ENCODE data around the gene XIAP. TPM values are rescaled to one million over a fixed set of nuclear protein-coding genes. Genes with fewer than 3 reads are reported as not detected.
"Not testable (repeated sequence)": the region's sequence is repeated elsewhere in the genome, so short reads cannot be mapped to it uniquely, and the experiment has no call there.

XIAP gene
- total RNA-seq, 8 experiments from 2014 or later = 27.4 to 66.2 (median 38.7) TPM

- H3K27ac ChIP-seq; ATAC-seq (replicated peaks in 6 of 8); H3K4me1 ChIP-seq (replicated peaks in 1 of 2); in situ Hi-C loops (cut with MboI; ENCODE audit: low pct_unique_long_range_greater_than_20kb in 2 of 9, low sequenced_read_pairs in 9 of 9, unreplicated experiment in 9 of 9); H3K4me3 ChIP-seq: not testable (repeated sequence)
- 20 to 40% methylated on average over 1 to 2 of the region's 2 CpGs; no CpG with 5 or more reads in 8 of the 10 experiments for WGBS, 10 experiments
Measured at GRCh38 chrX:123932055-123932454, 72.2 kb downstream of the XIAP start.

GRCh38 chrX:123943074-123943473, 83.2 kb downstream of the XIAP start:
- no peak overlapping the region for H3K4me3 ChIP-seq
- ATAC-seq (replicated peaks in 6 of 8) = no peak
- 17 to 88% (median 70%) methylated on average over 1 of the region's 1 CpG; no CpG with 5 or more reads in 5 of the 10 experiments for WGBS, 10 experiments
- no peaks in the 10 kb centered on the region for H3K4me1 ChIP-seq (replicated peaks in 1 of 2)
- in situ Hi-C loops (cut with MboI; ENCODE audit: low pct_unique_long_range_greater_than_20kb in 2 of 9, low sequenced_read_pairs in 9 of 9, unreplicated experiment in 9 of 9) = no loop called here
- H3K27ac ChIP-seq = no peak overlapping the region

- H3K4me3 ChIP-seq = no peak overlapping the region
- no peak overlapping the region for H3K27ac ChIP-seq
- in situ Hi-C loops (cut with MboI; ENCODE audit: low pct_unique_long_range_greater_than_20kb in 2 of 9, low sequenced_read_pairs in 9 of 9, unreplicated experiment in 9 of 9) = no loop called here
- no peaks in the 10 kb centered on the region for H3K4me1 ChIP-seq (replicated peaks in 1 of 2)
- ATAC-seq (replicated peaks in 6 of 8) = peak in 2 of 8 experiments; percentile 42 to 56
- 0 to 83% (median 56%) methylated on average over 1 to 2 of the region's 2 CpGs; no CpG with 5 or more reads in 4 of the 10 experiments for WGBS, 10 experiments
Measured at GRCh38 chrX:123943488-123943887, 83.6 kb downstream of the XIAP start.

- Histone ChIP-seq H3K4me1 (replicated peaks in 1 of 2) (no peaks in the 10 kb centered on the region), H3K27ac (no peak overlapping the region), H3K4me3 (no peak overlapping the region)
- in situ Hi-C loops (cut with MboI; ENCODE audit: low pct_unique_long_range_greater_than_20kb in 2 of 9, low sequenced_read_pairs in 9 of 9, unreplicated experiment in 9 of 9) = no loop called here
- 87 to 100% (median 92%) methylated on average over 1 to 2 of the region's 2 CpGs; no CpG with 5 or more reads in 7 of the 10 experiments for WGBS, 10 experiments
- ATAC-seq (replicated peaks in 6 of 8) = no peak
Measured at GRCh38 chrX:123949846-123950245, 90.0 kb downstream of the XIAP start.

- WGBS, 10 experiments = 0 to 23% (median 1%) methylated on average over 1 to 21 of the region's 35 CpGs; no CpG with 5 or more reads in 3 of the 10 experiments
- H3K27ac ChIP-seq = peak overlapping the region; percentile 87 to 88
- peak overlapping the region; percentile 43 to 98 (median 91) for H3K4me3 ChIP-seq
- no peaks in the 10 kb centered on the region for H3K4me1 ChIP-seq (replicated peaks in 1 of 2)
- no peak for ATAC-seq (replicated peaks in 6 of 8)
- in situ Hi-C loops (cut with MboI; ENCODE audit: low pct_unique_long_range_greater_than_20kb in 2 of 9, low sequenced_read_pairs in 9 of 9, unreplicated experiment in 9 of 9) = no loop called here
Measured at GRCh38 chrX:123959281-123960063, 99.6 kb downstream of the XIAP start.

- in situ Hi-C loops (cut with MboI; ENCODE audit: low pct_unique_long_range_greater_than_20kb in 2 of 9, low sequenced_read_pairs in 9 of 9, unreplicated experiment in 9 of 9) = no loop called here
- WGBS, 10 experiments = no CpG with 5 or more reads among the region's 13 CpGs
- H3K27ac ChIP-seq = peak overlapping the region; percentile 97 to 100
- peak overlapping the region; percentile 47 to 98 (median 91) for H3K4me3 ChIP-seq
- H3K4me1 ChIP-seq (replicated peaks in 1 of 2) = no peaks in the 10 kb centered on the region
- no peak for ATAC-seq (replicated peaks in 6 of 8)
Measured at GRCh38 chrX:123960956-123961267, 101.1 kb downstream of the XIAP start.

- Histone ChIP-seq H3K4me1 (replicated peaks in 1 of 2) (no peaks in the 10 kb centered on the region), H3K4me3 (peak within 1 kb of the TSS; percentile 47 to 98 (median 91)), H3K27ac (peak within 1 kb of the TSS; percentile 97 to 100)
- in situ Hi-C loops (cut with MboI; ENCODE audit: low pct_unique_long_range_greater_than_20kb in 2 of 9, low sequenced_read_pairs in 9 of 9, unreplicated experiment in 9 of 9) = no loop called here
- ATAC-seq (replicated peaks in 6 of 8) = peak; percentile 13 to 61 (median 44)
- no CpG with 5 or more reads among the region's 38 CpGs for WGBS, 10 experiments
Measured at GRCh38 chrX:123961268-123962005, 101.6 kb downstream of the XIAP start, which contains the start of gene STAG2. TSS of gene STAG2 (plus strand) at chrX:123961706. CDS start at chrX:124022628, 60,922 bp downstream.

GRCh38 chrX:123962006-123962467, 102.2 kb downstream of the XIAP start:
- WGBS, 10 experiments = 0 to 25% (median 0%) methylated on average over 1 to 13 of the region's 23 CpGs; no CpG with 5 or more reads in 6 of the 10 experiments
- peak overlapping the region; percentile 47 to 98 (median 91) for H3K4me3 ChIP-seq
- no peaks in the 10 kb centered on the region for H3K4me1 ChIP-seq (replicated peaks in 1 of 2)
- ATAC-seq (replicated peaks in 6 of 8) = no peak
- in situ Hi-C loops (cut with MboI; ENCODE audit: low pct_unique_long_range_greater_than_20kb in 2 of 9, low sequenced_read_pairs in 9 of 9, unreplicated experiment in 9 of 9) = no loop called here
- H3K27ac ChIP-seq = peak overlapping the region; percentile 97 to 100

GRCh38 chrX:123962794-123963373, 103.0 kb downstream of the XIAP start:
- in situ Hi-C loops (cut with MboI; ENCODE audit: low pct_unique_long_range_greater_than_20kb in 2 of 9, low sequenced_read_pairs in 9 of 9, unreplicated experiment in 9 of 9) = no loop called here
- WGBS, 10 experiments = 0 to 26% (median 0%) methylated on average over 1 to 13 of the region's 22 CpGs; no CpG with 5 or more reads in 5 of the 10 experiments
- Histone ChIP-seq H3K27ac (peak overlapping the region; percentile 97 to 100), H3K4me1 (replicated peaks in 1 of 2) (no peaks in the 10 kb centered on the region), H3K4me3 (peak overlapping the region; percentile 47 to 98 (median 91))
- ATAC-seq (replicated peaks in 6 of 8) = peak; percentile 61 to 78 (median 68)

Other genes starting within 250 kb of the XIAP start
- gene THOC2, start 127.0 kb upstream of the XIAP start, total RNA-seq = 100 to 1,000 TPM in 2 of 8 experiments, 10 to 100 TPM in 6; 46.2 to 112 (median 57.6) TPM
- 10 to 100 TPM; 36.1 to 98.4 (median 56.7) TPM for gene STAG2, start 101.7 kb downstream of the XIAP start, total RNA-seq